Measurements from ENCODE around the gene SCARF1. TPM values are rescaled to one million over a fixed set of nuclear protein-coding genes. Genes with fewer than 3 reads are reported as not detected.

Gene SCARF1
- total and polyA plus RNA-seq, 10 donors, result 5.1 to 112 (median 60.3) TPM

DNA sequence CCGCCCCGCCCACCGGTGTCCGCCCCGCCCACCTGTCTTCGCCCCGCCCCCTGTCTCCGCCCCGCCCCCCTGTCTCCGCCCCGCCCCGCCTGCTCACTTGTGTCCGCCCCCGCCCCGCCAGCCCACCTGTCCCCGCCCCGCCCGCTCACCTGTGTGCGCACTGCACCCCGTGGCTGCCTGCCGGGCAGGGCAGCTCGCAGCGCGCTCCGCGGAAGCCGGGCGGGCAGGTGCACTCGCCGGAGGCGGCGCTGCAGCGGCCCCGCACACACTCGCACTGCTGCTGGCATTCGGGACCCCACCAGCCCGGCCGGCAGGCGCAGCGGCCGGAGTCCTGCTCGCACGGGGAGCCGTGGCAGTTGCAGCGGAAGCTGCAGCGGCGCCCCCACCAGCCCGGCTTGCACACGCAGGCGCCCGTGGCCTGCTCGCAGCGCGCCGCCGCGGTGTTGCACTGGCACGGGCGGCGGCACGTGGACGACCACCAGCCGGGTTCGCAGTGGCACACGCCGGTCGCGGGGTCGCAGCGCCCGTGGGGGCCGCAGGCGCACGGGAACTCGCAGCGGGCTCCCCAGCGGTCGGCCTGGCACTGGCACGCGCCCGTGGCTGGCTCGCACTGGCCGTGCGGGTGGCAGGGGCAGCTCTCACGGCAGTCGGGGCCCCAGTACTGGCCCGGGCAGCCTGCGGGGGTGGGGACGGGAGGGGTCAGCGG lies 2.1 kb downstream of the SCARF1 start:
- H3K27me3 ChIP-seq (replicated peaks in 1 of 7), result no peaks in the 10 kb centered on the region
- H3K4me3 ChIP-seq, result peak overlapping the region; percentile 27 to 84 (median 66)
- DNase-seq, result peak; percentile 92
- H3K4me1 ChIP-seq, result peaks cover 39 to 84% (median 61%) of the 10 kb centered on the region in 6 donors
- no peaks in the 10 kb centered on the region for H3K9me3 ChIP-seq
- peak overlapping the region; percentile 24 to 99 (median 86) for H3K27ac ChIP-seq
- H3K36me3 ChIP-seq, result peaks cover 0 to 46% (median 0%) of the 10 kb centered on the region in 6 donors
- 0 to 1% (median 1%) methylated on average over 2 to 84 of the region's 90 CpGs; no CpG with 5 or more reads in 1 of the 5 donors for WGBS, 5 donors
- TF ChIP-seq, protein P1, sequence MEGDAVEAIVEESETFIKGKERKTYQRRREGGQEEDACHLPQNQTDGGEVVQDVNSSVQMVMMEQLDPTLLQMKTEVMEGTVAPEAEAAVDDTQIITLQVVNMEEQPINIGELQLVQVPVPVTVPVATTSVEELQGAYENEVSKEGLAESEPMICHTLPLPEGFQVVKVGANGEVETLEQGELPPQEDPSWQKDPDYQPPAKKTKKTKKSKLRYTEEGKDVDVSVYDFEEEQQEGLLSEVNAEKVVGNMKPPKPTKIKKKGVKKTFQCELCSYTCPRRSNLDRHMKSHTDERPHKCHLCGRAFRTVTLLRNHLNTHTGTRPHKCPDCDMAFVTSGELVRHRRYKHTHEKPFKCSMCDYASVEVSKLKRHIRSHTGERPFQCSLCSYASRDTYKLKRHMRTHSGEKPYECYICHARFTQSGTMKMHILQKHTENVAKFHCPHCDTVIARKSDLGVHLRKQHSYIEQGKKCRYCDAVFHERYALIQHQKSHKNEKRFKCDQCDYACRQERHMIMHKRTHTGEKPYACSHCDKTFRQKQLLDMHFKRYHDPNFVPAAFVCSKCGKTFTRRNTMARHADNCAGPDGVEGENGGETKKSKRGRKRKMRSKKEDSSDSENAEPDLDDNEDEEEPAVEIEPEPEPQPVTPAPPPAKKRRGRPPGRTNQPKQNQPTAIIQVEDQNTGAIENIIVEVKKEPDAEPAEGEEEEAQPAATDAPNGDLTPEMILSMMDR (IDR thresholded peaks at IDR 0.05 in 8 of 11, conservative IDR thresholded peaks at IDR 0.05 in 3 of 11), result peak in 2 of 11 experiments; percentile 22 to 32
- TF ChIP-seq POLR2A (IDR thresholded peaks at IDR 0.05), result no peak
- TF ChIP-seq POLR2AphosphoS5 (IDR thresholded peaks at IDR 0.05), result peak in 2 of 3 donors; percentile 2 to 52
- intact Hi-C loops (cut with DNase I; ENCODE audit: low total_unique reads), result no loop called here

GRCh38 chr17:1641065-1641403 lies 4.5 kb downstream of the SCARF1 start:
- Histone ChIP-seq H3K4me3 (no peak overlapping the region), H3K27ac (peak overlapping the region in 1 of 8 donors; percentile 64), H3K36me3 (peaks cover 0 to 57% (median 9%) of the 10 kb centered on the region in 6 donors), H3K4me1 (peaks cover 18 to 64% (median 39%) of the 10 kb centered on the region in 6 donors), H3K27me3 (replicated peaks in 1 of 7) (no peaks in the 10 kb centered on the region), H3K9me3 (no peaks in the 10 kb centered on the region)
- TF ChIP-seq POLR2AphosphoS5 (IDR thresholded peaks at IDR 0.05) (no peak), POLR2A (IDR thresholded peaks at IDR 0.05) (no peak)
- TF ChIP-seq, protein P1 (IDR thresholded peaks at IDR 0.05 in 8 of 11, conservative IDR thresholded peaks at IDR 0.05 in 3 of 11), result no peak
- 86 to 91% (median 89%) methylated on average over 8 to 12 of the region's 12 CpGs for WGBS, 5 donors
- DNase-seq, result no peak
- intact Hi-C loops (cut with DNase I; ENCODE audit: low total_unique reads), result no loop called here

DNA sequence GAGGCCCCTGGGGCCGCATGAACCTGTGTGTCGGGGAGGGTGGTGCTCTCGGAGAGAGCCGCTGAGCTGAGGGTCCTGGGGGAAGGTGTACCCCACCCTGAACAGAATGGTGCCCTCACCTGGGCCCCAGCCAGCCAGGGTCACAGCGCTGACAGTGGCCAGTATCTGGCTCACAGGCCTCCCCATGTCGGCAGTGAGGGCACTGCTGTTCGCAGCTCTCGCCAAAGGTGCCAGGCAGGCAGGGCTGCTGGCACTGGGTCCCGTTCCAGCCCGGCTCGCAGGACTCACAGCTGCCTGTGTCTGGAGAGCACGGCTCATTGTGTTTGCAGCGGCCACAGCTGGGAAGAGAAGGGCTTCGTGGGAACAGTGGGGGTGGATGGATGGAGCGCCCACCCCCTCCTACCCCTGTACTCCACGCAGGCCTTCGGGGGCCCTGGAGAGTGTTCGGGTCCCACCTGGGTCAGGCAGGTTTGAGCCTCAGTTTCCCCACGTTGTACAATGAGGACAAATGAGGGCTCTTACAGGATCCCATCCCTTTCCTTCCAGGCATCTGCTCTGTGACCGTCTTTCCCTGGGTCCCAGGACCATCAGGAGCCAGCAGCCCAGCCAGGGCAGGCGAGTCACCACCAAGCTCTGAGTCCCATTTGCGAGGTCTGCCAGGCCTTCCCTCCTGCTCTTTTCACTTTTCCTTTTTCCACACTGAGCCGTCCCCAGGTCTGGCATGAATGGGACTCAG lies 5.0 kb downstream of the SCARF1 start:
- H3K4me1 ChIP-seq, result peaks cover 14 to 62% (median 34%) of the 10 kb centered on the region in 6 donors
- no peaks in the 10 kb centered on the region for H3K9me3 ChIP-seq
- TF ChIP-seq, protein P1 (IDR thresholded peaks at IDR 0.05 in 8 of 11, conservative IDR thresholded peaks at IDR 0.05 in 3 of 11), result no peak
- peak in 2 of 3 donors; percentile 39 to 68 for TF ChIP-seq POLR2AphosphoS5 (IDR thresholded peaks at IDR 0.05)
- peak; percentile 76 for DNase-seq
- WGBS, 5 donors, result 85 to 90% (median 87%) methylated on average over 13 to 23 of the region's 23 CpGs
- intact Hi-C loops (cut with DNase I; ENCODE audit: low total_unique reads), result no loop called here
- H3K4me3 ChIP-seq, result no peak overlapping the region
- H3K36me3 ChIP-seq, result peaks cover 0 to 62% (median 11%) of the 10 kb centered on the region in 6 donors
- H3K27ac ChIP-seq, result peak overlapping the region in 5 of 8 donors; percentile 33 to 64 (median 48)
- H3K27me3 ChIP-seq (replicated peaks in 1 of 7), result no peaks in the 10 kb centered on the region
